ENCODE data around the gene CAB39L. TPM values are rescaled to one million over a fixed set of nuclear protein-coding genes. Genes with fewer than 3 reads are reported as not detected.

CAB39L gene
- polyA plus RNA-seq, 2 of the 4 experiments (the other 2 are of a cell fraction), result 2.3 to 5.2 TPM

DNA sequence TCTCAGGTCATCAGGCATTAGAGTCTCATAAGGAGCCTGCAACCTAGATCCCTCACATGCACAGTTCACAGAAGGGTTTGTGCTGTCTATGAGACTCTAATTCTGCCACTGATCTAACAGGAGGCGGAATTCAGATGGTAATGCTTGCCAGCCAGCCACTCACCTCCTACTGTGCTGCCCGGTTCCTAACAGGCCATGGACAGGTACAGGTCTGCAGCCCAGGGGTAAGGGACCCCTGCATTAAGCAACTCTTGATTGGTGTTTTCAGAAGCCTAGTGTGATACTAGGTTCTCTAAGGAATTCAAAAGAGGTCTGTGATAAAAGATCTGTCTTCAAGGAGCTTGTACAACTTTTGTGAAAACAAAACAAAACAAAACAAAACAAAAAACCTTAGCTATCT, 31.1 kb downstream of the CAB39L start:
- H3K4me1 ChIP-seq, result no peaks in the 10 kb centered on the region
- ATAC-seq (no peak), FAIRE-seq (no peak), DNase-seq (ENCODE audit: low read depth in 1 of 2, low spot score in 1 of 2) (no peak)
- ChIA-PET CTCF (no interaction called here), POLR2A (no interaction called here)
- H3K4me3 ChIP-seq, result no peak overlapping the region
- H3K27ac ChIP-seq, result no peak overlapping the region
- no peaks in the 10 kb centered on the region for H3K9me3 ChIP-seq
- TF ChIP-seq SMC3 (IDR thresholded peaks at IDR 0.05) (no peak), FOSL2 (IDR thresholded peaks at IDR 0.05) (no peak), FOSL2 (CRISPR knock-in tag; IDR thresholded peaks at IDR 0.05) (no peak), SREBF2 (IDR thresholded peaks at IDR 0.05) (no peak), KDM1A (IDR thresholded peaks at IDR 0.05; ENCODE audit: low read depth) (no peak), HOXB5 (CRISPR knock-in tag; IDR thresholded peaks at IDR 0.05) (no peak), ESRRA (IDR thresholded peaks at IDR 0.05; ENCODE audit: borderline replicate concordance, low read length) (no peak), CBX8 (IDR thresholded peaks at IDR 0.05) (no peak), EHMT2 (IDR thresholded peaks at IDR 0.05; ENCODE audit: low read depth) (no peak), TFCP2L1 (CRISPR knock-in tag; IDR thresholded peaks at IDR 0.05) (no peak), MAX (IDR thresholded peaks at IDR 0.05) (no peak), ZC3H11A (IDR thresholded peaks at IDR 0.05) (no peak), EP300 (IDR thresholded peaks at IDR 0.05) (no peak), RAD21 (conservative IDR thresholded peaks at IDR 0.05 in 1 of 2, IDR thresholded peaks at IDR 0.05 in 1 of 2) (no peak)
- TF ChIP-seq, protein P1, sequence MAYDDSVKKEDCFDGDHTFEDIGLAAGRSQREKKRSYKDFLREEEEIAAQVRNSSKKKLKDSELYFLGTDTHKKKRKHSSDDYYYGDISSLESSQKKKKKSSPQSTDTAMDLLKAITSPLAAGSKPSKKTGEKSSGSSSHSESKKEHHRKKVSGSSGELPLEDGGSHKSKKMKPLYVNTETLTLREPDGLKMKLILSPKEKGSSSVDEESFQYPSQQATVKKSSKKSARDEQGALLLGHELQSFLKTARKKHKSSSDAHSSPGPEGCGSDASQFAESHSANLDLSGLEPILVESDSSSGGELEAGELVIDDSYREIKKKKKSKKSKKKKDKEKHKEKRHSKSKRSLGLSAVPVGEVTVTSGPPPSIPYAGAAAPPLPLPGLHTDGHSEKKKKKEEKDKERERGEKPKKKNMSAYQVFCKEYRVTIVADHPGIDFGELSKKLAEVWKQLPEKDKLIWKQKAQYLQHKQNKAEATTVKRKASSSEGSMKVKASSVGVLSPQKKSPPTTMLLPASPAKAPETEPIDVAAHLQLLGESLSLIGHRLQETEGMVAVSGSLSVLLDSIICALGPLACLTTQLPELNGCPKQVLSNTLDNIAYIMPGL (CRISPR knock-in tag; IDR thresholded peaks at IDR 0.05; ENCODE audit: borderline replicate concordance), result no peak
- no peak overlapping the region for H3K4me2 ChIP-seq
- no CpG with 5 or more reads among the region's 2 CpGs for WGBS (ENCODE audit: missing lambda C conversion rate)

DNA sequence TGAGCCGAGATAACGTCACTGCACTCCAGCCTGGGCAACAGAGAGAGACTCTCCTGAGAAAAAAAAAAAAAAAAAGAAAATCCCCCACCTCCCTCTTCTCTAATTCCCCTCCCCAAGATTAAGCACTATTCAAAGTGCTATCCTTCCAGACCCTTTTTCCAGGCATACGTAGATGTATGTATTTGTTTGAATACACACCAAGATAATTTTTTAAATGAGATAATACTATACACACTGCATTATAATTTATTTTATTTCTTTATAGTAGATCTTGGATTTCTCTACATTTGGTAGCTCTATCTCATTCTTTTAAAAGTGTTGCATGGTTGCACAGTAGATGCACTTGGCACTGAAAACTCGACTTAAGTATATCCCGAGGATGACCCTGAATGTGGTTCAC, 32.5 kb downstream of the CAB39L start:
- ChIA-PET CTCF (interaction anchor here (1.4 kb wide), 1 partner anchor 117 kb away, joined by 3 read pairs; no protein-coding TSS in a partner anchor), POLR2A (no interaction called here)
- WGBS (ENCODE audit: missing lambda C conversion rate), result 85% methylated on average over 5 of the region's 5 CpGs
- DNase-seq (ENCODE audit: low read depth in 1 of 2, low spot score in 1 of 2), result no peak
- no peak overlapping the region for H3K4me3 ChIP-seq
- no peak overlapping the region for H3K4me2 ChIP-seq
- H3K4me1 ChIP-seq, result no peaks in the 10 kb centered on the region
- FAIRE-seq, result no peak
- ATAC-seq, result no peak
- H3K27ac ChIP-seq, result no peak overlapping the region
- no peaks in the 10 kb centered on the region for H3K9me3 ChIP-seq
- TF ChIP-seq CHD2 (IDR thresholded peaks at IDR 0.05; ENCODE audit: low read length, partially characterized antibody), result no peak
- no peak for TF ChIP-seq CBX8 (IDR thresholded peaks at IDR 0.05)
- TF ChIP-seq ZC3H11A (IDR thresholded peaks at IDR 0.05), result no peak
- no peak for TF ChIP-seq TP53 (CRISPR knock-in tag; IDR thresholded peaks at IDR 0.05)
- no peak for TF ChIP-seq FOXS1 (CRISPR knock-in tag; IDR thresholded peaks at IDR 0.05)
- no peak for TF ChIP-seq E2F6 (IDR thresholded peaks at IDR 0.05; ENCODE audit: borderline replicate concordance, low read depth)
- TF ChIP-seq HOXA7 (CRISPR knock-in tag; IDR thresholded peaks at IDR 0.05), result no peak
- TF ChIP-seq HEYL (CRISPR knock-in tag; IDR thresholded peaks at IDR 0.05), result no peak
- TF ChIP-seq, protein P2, sequence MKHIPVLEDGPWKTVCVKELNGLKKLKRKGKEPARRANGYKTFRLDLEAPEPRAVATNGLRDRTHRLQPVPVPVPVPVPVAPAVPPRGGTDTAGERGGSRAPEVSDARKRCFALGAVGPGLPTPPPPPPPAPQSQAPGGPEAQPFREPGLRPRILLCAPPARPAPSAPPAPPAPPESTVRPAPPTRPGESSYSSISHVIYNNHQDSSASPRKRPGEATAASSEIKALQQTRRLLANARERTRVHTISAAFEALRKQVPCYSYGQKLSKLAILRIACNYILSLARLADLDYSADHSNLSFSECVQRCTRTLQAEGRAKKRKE (CRISPR knock-in tag; IDR thresholded peaks at IDR 0.05; ENCODE audit: low read depth), result no peak
- TF ChIP-seq EHF (CRISPR knock-in tag; IDR thresholded peaks at IDR 0.05), result no peak
- no peak for TF ChIP-seq NR3C1 (IDR thresholded peaks at IDR 0.05)
- TF ChIP-seq ZNF302 (CRISPR knock-in tag; IDR thresholded peaks at IDR 0.05), result no peak
- no peak for TF ChIP-seq CTCF (IDR thresholded peaks at IDR 0.05)
- no peak for TF ChIP-seq NPAS2 (CRISPR knock-in tag; IDR thresholded peaks at IDR 0.05; ENCODE audit: borderline replicate concordance)
- no peak for TF ChIP-seq HOXB5 (CRISPR knock-in tag; IDR thresholded peaks at IDR 0.05)
- TF ChIP-seq, protein P1 (CRISPR knock-in tag; IDR thresholded peaks at IDR 0.05; ENCODE audit: borderline replicate concordance), result no peak
- TF ChIP-seq CBX2 (IDR thresholded peaks at IDR 0.05; ENCODE audit: borderline replicate concordance, low read depth), result no peak
- TF ChIP-seq MAZ (IDR thresholded peaks at IDR 0.05; ENCODE audit: borderline replicate concordance, low read depth, low read length), result no peak
